Astrocyte (in vitro differentiated cells and primary cell): ENCODE measurements around the gene ORMDL1. TPM values are rescaled to one million over a fixed set of nuclear protein-coding genes. Genes with fewer than 3 reads are reported as not detected.

Source experiments
- DNase-seq: peaks from one replicate; pipeline ENCODE4 v3.0.0-alpha.2; 2010; ENCODE audit warnings: low read depth
- FAIRE-seq: peaks from 2 replicates; lab custom pipeline; 2011; peaks lifted over from hg19 to GRCh38; lab: Jason Lieb, UNC
- H2AFZ ChIP-seq: 2 replicates; pipeline ENCODE4 v1.6.0; 2012; ENCODE audit warnings: low read depth, low read length, inconsistent platforms
- H3K27ac ChIP-seq: 2 replicates; pipeline ENCODE4 v1.5.1; 2011; ENCODE audit warnings: low read depth, low read length, inconsistent platforms
- H3K27me3 ChIP-seq: 2 replicates; pipeline ENCODE4 v1.6.0; 2011; ENCODE audit warnings: low read length, inconsistent platforms; ENCODE audit not compliant: insufficient read depth
- H3K36me3 ChIP-seq: 2 replicates; pipeline ENCODE4 v1.5.1; 2011; ENCODE audit warnings: low read length, inconsistent platforms; ENCODE audit not compliant: insufficient read depth
- H3K4me1 ChIP-seq: 2 replicates; pipeline ENCODE4 v1.5.1; 2011; ENCODE audit warnings: low read length, inconsistent platforms; ENCODE audit not compliant: insufficient read depth
- H3K4me2 ChIP-seq: 2 replicates; pipeline ENCODE4 v1.6.0; 2012; ENCODE audit warnings: low read length, inconsistent platforms
- H3K4me3 ChIP-seq: 2 replicates; pipeline ENCODE4 v1.5.1; 2011; ENCODE audit warnings: low read depth, mild to moderate bottlenecking, low read length, inconsistent platforms; ENCODE audit not compliant: insufficient read depth
- H3K79me2 ChIP-seq: 2 replicates; pipeline ENCODE4 v1.6.0; 2012; ENCODE audit warnings: mild to moderate bottlenecking, low read length, inconsistent platforms; ENCODE audit not compliant: insufficient read depth
- H3K9ac ChIP-seq: 2 replicates; pipeline ENCODE4 v1.6.0; 2012; ENCODE audit warnings: mild to moderate bottlenecking, low read length, inconsistent platforms
- H3K9me3 ChIP-seq: 2 replicates; pipeline ENCODE4 v1.5.1; 2012; ENCODE audit warnings: low read depth, mild to moderate bottlenecking, low read length, inconsistent platforms; ENCODE audit not compliant: insufficient read depth
- H4K20me1 ChIP-seq: 2 replicates; pipeline ENCODE4 v1.6.0; 2012; ENCODE audit warnings: low read length, inconsistent platforms; ENCODE audit not compliant: insufficient read depth
- H3K27ac Mint-ChIP-seq: one replicate; pipeline ENCODE4 v1.8.0; 2021; ENCODE audit warnings: mild to moderate bottlenecking, mixed read lengths; ENCODE audit not compliant: unreplicated experiment
- H3K27me3 Mint-ChIP-seq: one replicate; pipeline ENCODE4 v1.8.0; 2021; ENCODE audit warnings: low read depth, mixed read lengths; ENCODE audit not compliant: unreplicated experiment
- H3K36me3 Mint-ChIP-seq: one replicate; pipeline ENCODE4 v1.8.0; 2021; ENCODE audit warnings: low read depth, mixed read lengths; ENCODE audit not compliant: unreplicated experiment
- H3K4me1 Mint-ChIP-seq: one replicate; pipeline ENCODE4 v1.8.0; 2021; ENCODE audit warnings: low read depth, mixed read lengths; ENCODE audit not compliant: unreplicated experiment
- H3K4me3 Mint-ChIP-seq: one replicate; pipeline ENCODE4 v1.8.0; 2021; ENCODE audit warnings: mild to moderate bottlenecking, moderate library complexity, mixed read lengths; ENCODE audit not compliant: unreplicated experiment
- H3K9me3 Mint-ChIP-seq: one replicate; pipeline ENCODE4 v1.8.0; 2021; ENCODE audit warnings: mild to moderate bottlenecking, mixed read lengths; ENCODE audit not compliant: unreplicated experiment
- CTCF ChIP-seq: IDR thresholded peaks from 2 replicates; pipeline ENCODE4 v1.5.1; 2011; ENCODE audit warnings: low read depth, mild to moderate bottlenecking, inconsistent platforms, low read length, moderate library complexity; ENCODE audit not compliant: insufficient read depth
- EZH2 ChIP-seq: IDR thresholded peaks from 2 replicates; pipeline ENCODE4 v1.6.1; 2012; ENCODE audit warnings: mild to moderate bottlenecking, low read length, inconsistent platforms; ENCODE audit not compliant: insufficient read depth
- total RNA-seq: library from RNA; stranded (reverse); gene quantifications from 2 replicates; pipeline ENCODE4 v1.2.1, GENCODE V29; 2021

The ORMDL1 gene
- total RNA-seq, 1 donor from 2014 or later, result 49.3 TPM

GRCh38 chr2:189772212-189772611, 11.9 kb downstream of the ORMDL1 start:
- H2AFZ ChIP-seq, result no peak overlapping the region
- H3K4me2 ChIP-seq, result no peak overlapping the region
- peaks cover 5% of the 10 kb centered on the region for H3K79me2 ChIP-seq
- no peak overlapping the region for H3K4me3 ChIP-seq
- H3K9ac ChIP-seq, result no peak overlapping the region
- Mint-ChIP-seq H3K27me3 (no peaks in the 10 kb centered on the region), H3K4me1 (no peaks in the 10 kb centered on the region), H3K4me3 (no peak overlapping the region), H3K9me3 (no peaks in the 10 kb centered on the region), H3K36me3 (peaks cover under 1% of the 10 kb centered on the region), H3K27ac (no peak overlapping the region)
- DNase-seq (no peak), FAIRE-seq (no peak)
- TF ChIP-seq CTCF (no peak), EZH2 (no peak)
- no peaks in the 10 kb centered on the region for H4K20me1 ChIP-seq
- H3K27me3 ChIP-seq, result no peaks in the 10 kb centered on the region
- H3K36me3 ChIP-seq, result peaks cover 44% of the 10 kb centered on the region
- no peak overlapping the region for H3K27ac ChIP-seq
- no peaks in the 10 kb centered on the region for H3K4me1 ChIP-seq
- no peaks in the 10 kb centered on the region for H3K9me3 ChIP-seq

- FAIRE-seq, result no peak
- H3K4me3 ChIP-seq, result no peak overlapping the region
- no peaks in the 10 kb centered on the region for H4K20me1 ChIP-seq
- H3K4me3 Mint-ChIP-seq, result no peak overlapping the region
- H3K4me2 ChIP-seq, result no peak overlapping the region
- no peaks in the 10 kb centered on the region for H3K9me3 ChIP-seq
- no peaks in the 10 kb centered on the region for H3K27me3 Mint-ChIP-seq
- H3K79me2 ChIP-seq, result no peaks in the 10 kb centered on the region
- H3K27ac Mint-ChIP-seq, result no peak overlapping the region
- H3K9ac ChIP-seq, result no peak overlapping the region
- no peak overlapping the region for H2AFZ ChIP-seq
- H3K27ac ChIP-seq, result no peak overlapping the region
- no peaks in the 10 kb centered on the region for H3K27me3 ChIP-seq
- no peaks in the 10 kb centered on the region for H3K4me1 ChIP-seq
- H3K4me1 Mint-ChIP-seq, result no peaks in the 10 kb centered on the region
- H3K36me3 Mint-ChIP-seq, result peaks cover 3% of the 10 kb centered on the region
- TF ChIP-seq CTCF (no peak), EZH2 (no peak)
- DNase-seq, result no peak
- H3K36me3 ChIP-seq, result peaks cover 44% of the 10 kb centered on the region
- no peaks in the 10 kb centered on the region for H3K9me3 Mint-ChIP-seq
Observed at GRCh38 chr2:189770590-189771322, 13.4 kb downstream of the ORMDL1 start.
